CD4-positive, alpha-beta T cell treated with Interleukin-17A for 4 hours (primary cell): Measurements from ENCODE around the gene ATP6V0D1.
"Not testable (repeated sequence)": the region's sequence is repeated elsewhere in the genome, so short reads cannot be mapped to it uniquely, and the experiment has no call there.

Experiments used
- DNase-seq: peaks from one replicate; pipeline ENCODE4 v3.0.0-alpha.2; 2020; ENCODE audit warnings: mixed read lengths

The ATP6V0D1 gene

GRCh38 chr16:67480833-67481560 is at the start of gene ATP6V0D1:
TSS of gene ATP6V0D1 (minus strand) at chr16:67481157. CDS start at chr16:67481086, 71 bp downstream.
- peak; percentile 99 for DNase-seq

DNA sequence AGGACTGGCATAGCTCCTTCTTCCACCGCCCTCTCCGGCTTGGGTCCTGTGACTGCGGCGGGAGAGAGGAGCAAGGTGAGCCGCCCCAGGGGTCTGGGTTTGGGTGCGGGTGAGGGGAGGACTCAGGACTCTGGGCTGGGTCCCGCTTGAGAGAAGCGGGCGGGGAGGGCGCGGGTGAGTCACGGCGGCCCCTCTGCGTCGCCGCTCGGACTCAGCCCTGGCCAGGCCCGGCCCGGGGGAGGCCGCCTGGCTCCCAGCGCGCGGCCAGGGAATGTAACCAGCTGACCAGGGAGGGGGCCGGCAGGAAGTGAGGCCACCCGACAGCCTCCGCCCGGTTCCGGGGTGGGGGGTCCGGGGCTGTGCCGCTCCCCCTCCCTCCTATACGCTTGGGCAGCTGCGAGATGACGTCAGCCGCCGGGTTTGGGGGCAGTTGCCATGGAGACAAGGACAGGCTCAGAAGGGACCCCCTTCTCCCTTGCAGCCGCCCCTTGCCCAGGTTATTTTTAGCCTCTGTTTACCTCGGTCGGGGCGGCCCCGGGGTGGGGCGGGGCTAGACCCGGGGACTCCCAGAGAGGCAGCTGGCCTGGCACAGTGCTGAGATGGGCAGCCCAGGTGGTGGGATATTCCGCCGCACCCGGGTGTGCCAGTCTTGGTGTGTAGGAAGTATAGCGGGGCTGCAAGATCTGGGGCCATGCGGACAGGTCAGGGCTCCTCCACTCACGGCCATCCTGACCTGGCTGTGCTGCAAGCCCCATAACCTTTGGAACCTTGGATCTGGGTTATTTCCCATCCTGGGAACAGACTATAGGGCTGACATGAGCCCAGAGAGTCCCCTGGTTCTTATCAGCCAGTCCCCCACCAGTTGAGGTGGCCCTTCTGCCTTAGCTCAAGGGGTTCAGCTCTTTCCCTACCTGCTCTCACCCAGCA is 49.3 kb upstream of the ATP6V0D1 start:
- DNase-seq = peak; percentile 27

DNA sequence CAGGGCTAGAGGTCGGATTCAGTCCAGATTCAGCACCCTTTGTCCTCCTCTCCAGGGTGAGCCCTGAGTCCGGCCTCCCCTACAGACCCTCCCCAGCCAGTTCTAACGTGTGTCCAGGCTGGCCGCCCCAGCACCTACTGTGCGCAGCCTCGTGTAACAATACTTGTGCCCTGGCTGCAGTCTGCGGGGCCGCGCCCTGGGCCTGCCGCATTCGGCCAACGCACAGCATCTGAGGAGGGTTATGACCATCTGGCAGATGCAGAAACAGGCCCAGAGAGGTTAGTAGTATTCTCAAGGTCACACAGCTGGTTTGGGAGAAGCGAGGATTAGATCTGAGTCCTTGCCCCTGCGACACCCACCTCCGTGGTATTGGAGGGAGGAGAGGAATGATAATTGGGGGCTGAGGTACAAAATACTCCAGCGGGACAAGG is 48.6 kb upstream of the ATP6V0D1 start:
- DNase-seq = no peak

- peak; percentile 48 for DNase-seq
Measured at GRCh38 chr16:67528870-67529581, 48.1 kb upstream of the ATP6V0D1 start.

DNA sequence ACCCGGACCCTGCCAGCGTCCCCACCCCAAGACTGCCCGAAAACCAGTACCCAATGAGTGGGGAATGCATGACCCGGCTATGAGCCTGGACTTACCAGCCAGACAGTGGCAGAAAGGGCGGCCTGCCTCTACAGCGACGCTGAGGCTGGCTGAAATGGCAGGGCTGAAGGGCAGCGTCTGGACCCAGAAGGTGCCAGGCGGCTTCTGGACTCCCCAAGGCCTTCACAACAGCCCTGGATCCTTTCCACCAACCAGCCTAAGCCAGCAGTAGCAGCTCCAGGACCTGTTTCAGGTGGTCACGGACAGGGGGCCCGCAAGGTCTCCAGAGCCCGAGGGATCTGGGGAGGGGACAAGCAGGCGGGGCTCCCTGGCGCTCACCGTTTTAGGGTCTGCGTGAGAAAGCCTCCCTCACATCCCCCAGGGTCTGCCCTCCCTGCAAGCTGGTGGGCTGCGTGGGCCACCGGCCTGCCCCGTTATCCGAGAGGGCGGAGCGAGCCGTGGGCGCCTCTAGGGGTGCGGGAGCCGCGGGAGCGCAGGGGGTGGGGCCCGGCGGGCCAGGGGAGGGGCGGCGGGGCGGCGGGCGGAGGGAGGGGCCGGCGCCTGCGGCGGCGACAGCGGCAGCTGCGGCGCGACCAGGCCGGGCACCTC is 47.4 kb upstream of the ATP6V0D1 start, which contains the start of gene RIPOR1:
Gene RIPOR1, plus strand, starts transcription at position 608 of the 648 bp plus-strand sequence. CDS start 9,618 bp downstream, outside the sequence.
- DNase-seq = peak; percentile 75

GRCh38 chr16:67526149-67526791 is 45.3 kb upstream of the ATP6V0D1 start:
- DNase-seq = no peak

- no peak for DNase-seq
Measured at GRCh38 chr16:67525176-67525860, 44.4 kb upstream of the ATP6V0D1 start.

DNA sequence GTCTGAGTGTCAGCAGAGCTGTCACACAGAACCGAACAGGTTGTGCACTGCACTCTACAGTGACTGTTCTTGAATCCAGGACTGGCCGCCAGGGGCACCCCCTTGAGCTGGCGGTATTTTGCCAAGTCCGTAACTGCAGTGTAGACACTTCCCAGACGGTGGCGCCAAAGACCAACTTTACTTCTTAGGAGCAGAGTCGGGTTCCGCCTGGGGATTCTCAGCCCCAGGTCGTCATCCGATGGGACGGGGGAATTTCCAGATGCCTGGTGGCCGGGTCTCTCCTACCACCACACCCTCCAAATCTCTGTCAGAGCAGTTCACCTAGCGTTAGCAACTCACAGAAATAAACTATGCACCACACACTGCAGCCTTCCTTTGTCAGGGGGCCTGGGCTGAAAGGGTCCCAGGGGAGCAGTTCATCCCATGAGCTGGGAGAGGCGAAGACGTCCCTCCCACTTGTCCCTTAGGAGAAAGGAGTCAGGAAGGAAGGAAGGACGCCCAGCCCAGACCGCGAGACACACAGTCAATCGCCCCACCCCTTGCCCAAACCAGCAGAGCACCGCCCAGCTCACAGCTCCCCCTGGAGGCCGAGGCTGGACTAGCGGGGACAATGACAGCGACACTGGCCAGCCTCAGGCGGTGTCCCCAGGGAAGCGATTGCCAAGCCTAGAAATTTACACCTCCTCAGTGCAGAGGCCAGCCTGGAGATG is 40.3 kb upstream of the ATP6V0D1 start:
- DNase-seq = peak; percentile 99

DNA sequence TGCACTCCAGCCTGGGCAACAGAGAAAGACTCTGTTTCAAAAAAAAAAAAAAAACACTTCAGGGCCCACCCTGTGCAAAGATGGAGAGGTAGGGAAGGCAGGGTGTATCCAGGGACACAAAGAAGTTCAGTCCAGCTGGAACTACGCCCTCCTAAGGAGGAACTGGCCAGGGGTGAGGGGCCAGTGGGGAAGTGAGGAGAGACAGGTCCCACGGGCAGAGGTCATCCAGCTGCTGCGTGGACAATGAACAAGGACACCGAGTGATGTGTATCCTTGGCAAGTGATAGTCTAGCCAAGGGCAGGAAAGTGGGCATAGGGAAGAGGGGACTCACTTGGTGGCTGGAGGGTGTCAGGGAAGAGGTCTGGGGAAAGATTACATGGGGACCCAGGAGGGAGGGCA is 38.3 kb upstream of the ATP6V0D1 start:
- no peak for DNase-seq

DNA sequence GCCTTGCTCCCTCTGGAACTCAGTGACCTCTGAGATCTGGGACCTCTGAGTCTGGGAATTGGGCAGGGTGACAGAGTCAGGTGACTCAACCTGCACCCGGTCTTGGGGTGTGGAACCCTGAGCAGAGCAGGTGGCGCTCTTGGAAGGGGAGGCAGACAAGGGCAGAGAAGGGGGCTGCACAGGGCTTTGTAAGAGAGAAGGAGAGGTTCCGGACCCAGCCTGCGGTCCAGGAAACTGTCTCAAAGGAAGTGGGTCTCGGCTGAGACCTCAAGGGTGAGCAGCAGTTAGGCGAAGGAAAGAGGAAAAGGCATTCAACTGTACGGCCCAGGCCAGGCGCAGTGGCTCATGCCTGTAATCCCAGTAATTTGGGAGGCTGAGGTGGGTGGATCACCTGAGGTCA is 37.7 kb upstream of the ATP6V0D1 start:
- DNase-seq = no peak

DNA sequence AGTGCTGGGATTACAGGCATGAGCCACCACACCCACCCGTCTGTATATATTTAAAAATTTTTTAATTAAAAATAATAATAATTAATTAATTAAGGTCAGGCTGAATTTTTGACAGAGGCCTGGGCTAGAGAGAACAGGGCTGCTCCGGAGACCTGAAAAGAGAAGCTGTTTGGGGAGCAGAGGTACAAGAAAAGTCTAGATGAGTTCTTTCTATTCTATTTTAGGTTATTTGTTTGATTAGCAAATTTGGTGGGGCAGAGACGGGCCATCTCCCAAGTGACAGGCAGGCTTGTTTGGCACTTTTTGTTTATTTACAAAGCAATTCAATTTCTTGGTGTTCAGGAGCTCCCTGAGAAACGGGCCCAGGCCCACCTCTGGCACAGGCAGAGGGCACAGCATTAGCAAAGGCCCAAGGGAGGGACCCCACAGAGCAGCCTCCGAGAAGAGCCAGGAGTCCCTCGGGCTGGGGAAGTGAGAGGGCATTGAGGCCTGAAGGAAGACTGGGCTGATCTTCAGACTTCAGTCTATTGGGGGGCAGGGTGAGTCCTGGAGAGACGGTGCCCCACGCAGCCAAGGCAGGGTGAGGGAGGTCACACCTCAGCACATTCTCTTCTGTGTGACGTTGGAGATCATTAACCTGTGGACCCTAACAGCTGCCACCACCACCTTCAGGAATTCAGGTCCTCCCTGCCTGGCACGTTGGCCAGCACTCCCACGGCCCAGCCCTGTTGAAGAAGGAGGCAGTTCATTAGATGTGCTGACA is 36.9 kb upstream of the ATP6V0D1 start:
- no peak for DNase-seq

DNA sequence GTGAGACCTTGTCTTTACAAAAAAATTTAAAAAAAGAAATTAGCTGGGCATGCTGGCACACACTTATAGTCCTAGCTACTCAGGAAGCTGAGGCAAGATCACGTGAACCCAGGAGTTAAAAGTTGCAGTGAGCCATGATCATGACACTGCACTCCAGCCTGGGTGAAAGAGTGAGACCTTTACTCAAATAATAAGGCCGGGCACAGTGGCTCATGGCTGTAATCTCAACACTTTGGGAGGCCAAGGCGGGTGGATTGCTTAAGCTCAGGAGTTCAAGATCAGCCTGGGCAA is 36.1 kb upstream of the ATP6V0D1 start:
- no peak for DNase-seq

DNA sequence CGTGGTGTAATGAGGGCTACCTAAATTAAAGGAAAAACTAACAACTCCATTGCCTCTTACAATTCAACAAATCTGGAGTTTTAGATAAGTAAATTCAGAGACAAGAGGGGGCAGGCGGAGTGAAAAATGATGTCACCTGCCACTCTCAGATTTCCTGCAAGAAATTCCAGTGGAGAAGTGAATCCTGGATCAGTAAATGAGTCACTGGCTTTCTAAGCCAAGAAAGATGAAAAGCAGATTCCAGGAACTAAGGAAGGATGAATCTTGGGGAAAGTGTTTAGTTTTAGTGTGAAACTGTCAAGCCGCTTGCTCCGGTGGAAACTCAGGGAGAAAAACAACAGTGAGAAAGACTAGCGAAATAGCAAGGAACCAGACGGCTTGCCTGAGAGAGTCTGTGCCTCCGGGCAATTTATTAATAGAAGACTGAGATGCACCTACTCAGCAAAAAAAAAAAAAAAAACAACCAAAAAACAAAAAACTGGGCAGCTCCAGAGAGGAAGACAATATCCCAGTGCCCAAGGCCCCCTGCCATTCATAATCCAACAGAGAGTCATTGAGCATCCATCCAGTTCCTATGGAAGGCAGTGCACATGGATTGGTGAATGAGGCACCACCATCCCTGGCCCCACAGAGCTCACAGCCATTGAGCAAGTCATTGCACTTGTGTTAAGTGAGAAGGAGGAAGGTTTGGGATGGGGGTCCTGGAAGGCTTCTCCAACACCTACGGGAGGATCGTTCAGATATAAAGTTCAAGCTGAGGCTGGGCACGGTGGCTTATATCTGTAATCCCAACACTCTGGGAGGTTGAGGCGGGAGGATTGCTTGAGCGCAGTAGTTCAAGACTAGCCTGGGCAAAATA is 35.6 kb upstream of the ATP6V0D1 start:
- DNase-seq = no peak

DNA sequence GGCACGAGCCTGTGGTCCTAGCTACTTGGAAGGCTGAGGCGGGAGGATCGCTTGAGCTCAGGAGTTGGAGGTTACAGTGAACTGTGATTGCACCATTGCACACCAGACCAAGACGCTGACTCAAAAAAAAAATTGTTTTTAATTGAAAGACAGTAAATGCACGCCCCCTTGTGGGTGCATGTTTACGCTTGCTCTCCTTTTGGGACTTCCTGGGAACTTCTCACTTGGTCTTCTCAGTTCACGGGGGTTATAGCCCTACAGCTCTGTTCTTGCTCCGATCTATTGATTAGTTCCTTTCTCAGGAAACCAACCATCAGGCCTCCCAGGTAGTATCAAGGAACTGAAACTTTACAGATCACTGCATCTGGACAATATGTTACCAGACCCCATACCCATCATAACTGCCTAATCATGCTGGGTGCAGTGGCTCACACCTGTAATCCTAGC is 33.4 kb upstream of the ATP6V0D1 start:
- DNase-seq = peak; percentile 92

- not testable (repeated sequence) for DNase-seq
Measured at GRCh38 chr16:67513892-67514291, 32.9 kb upstream of the ATP6V0D1 start.

DNA sequence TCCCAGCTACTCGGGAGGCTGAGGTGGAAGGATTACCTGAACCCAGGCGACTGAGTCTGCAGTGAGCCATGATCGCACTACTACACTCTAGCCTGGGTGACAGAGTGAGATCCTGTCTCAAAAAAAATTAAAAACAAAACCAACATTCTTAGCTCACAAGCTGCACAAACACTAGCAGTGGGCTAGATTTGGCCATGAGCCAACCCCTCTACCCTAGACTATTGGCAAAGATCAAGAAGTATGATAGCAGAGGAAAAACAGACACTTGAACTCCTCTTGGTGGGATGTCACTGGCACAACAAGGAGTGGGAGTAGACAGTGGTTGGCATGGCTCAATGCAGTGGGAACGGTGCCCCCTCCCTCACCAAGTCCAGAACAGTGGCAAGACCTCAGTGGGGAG is 28.1 kb upstream of the ATP6V0D1 start:
- peak; percentile 54 for DNase-seq

DNA sequence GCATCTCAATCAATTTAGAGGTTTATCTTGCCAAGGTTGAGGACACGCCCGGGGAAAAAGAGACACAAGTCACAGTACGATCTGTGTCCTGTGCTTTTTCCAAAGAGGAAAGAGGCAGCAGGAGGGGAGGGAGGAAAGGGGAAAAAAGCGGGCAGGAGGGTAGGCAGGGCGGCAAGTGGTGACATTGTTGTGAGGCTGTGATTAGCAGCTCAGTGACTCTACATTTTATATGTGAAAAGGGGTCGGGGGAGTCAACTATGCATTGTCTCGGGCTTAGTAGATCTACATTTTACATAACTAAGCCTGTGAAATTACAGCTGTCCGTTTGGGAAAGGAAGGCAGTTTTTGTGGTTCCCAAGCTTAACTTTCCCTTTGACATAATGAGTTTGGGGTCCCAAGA is 25.5 kb upstream of the ATP6V0D1 start:
- no peak for DNase-seq

- DNase-seq = peak; percentile 64
Measured at GRCh38 chr16:67504031-67505021, 23.4 kb upstream of the ATP6V0D1 start.
